DMS153 (cell line): Measurements from ENCODE around the gene ATP23.

Experiments used
- DNase-seq: peaks from one replicate; lab custom pipeline; 2025; lab: John Stamatoyannopoulos, UW

Gene ATP23

GRCh38 chr12:57983146-57983857, 41.9 kb downstream of the ATP23 start:
- DNase-seq = peak; percentile 5

GRCh38 chr12:57983858-57984505, 42.6 kb downstream of the ATP23 start:
- no peak for DNase-seq

- no peak for DNase-seq
These were observed 43.3 kb downstream of the ATP23 start for GRCh38 chr12:57984629-57985151.

- no peak for DNase-seq
These were observed 44.3 kb downstream of the ATP23 start for GRCh38 chr12:57985685-57986084.

GRCh38 chr12:57989838-57990237, 48.5 kb downstream of the ATP23 start:
- DNase-seq = no peak

GRCh38 chr12:57990241-57990883, 49.0 kb downstream of the ATP23 start:
- no peak for DNase-seq

GRCh38 chr12:57992001-57992400, 50.6 kb downstream of the ATP23 start:
- DNase-seq = no peak

GRCh38 chr12:57993030-57993429, 51.7 kb downstream of the ATP23 start:
- no peak for DNase-seq

GRCh38 chr12:57993834-57994233, 52.5 kb downstream of the ATP23 start:
- DNase-seq = no peak

- DNase-seq = no peak
These were observed 55.2 kb downstream of the ATP23 start for GRCh38 chr12:57996520-57996919.

- no peak for DNase-seq
These were observed 56.9 kb downstream of the ATP23 start for GRCh38 chr12:57998251-57998650.

- DNase-seq = no peak
These were observed 59.1 kb downstream of the ATP23 start for GRCh38 chr12:58000499-58000898.

GRCh38 chr12:58007875-58008274, 66.5 kb downstream of the ATP23 start:
- DNase-seq = no peak

- no peak for DNase-seq
These were observed 67.3 kb downstream of the ATP23 start for GRCh38 chr12:58008634-58009033.
